WERI-Rb-1 (cell line): Measurements from ENCODE around the gene STATH.
"Not testable (repeated sequence)": the region's sequence is repeated elsewhere in the genome, so short reads cannot be mapped to it uniquely, and the experiment has no call there.

Experiments
- DNase-seq: peaks from one replicate; pipeline ENCODE4 v3.0.0-alpha.2; 2020
- H3K27ac ChIP-seq: fragments of 250-450 bp; sonication (Bioruptor Pico); 2 replicates; pipeline ENCODE4 v1.5.1; 2020; ENCODE audit warnings: mild to moderate bottlenecking, moderate library complexity
- H3K27me3 ChIP-seq: fragments of 250-450 bp; sonication (Bioruptor Pico); 2 replicates; pipeline ENCODE4 v1.5.1; 2021; ENCODE audit warnings: mild to moderate bottlenecking, low read depth, moderate library complexity; ENCODE audit not compliant: insufficient read depth, severe bottlenecking
- H3K36me3 ChIP-seq: fragments of 250-450 bp; sonication (Bioruptor Pico); 2 replicates; pipeline ENCODE4 v1.5.1; 2020; ENCODE audit warnings: mild to moderate bottlenecking, moderate library complexity
- H3K4me3 ChIP-seq: 2 replicates; pipeline ENCODE4 v1.5.1; 2011; ENCODE audit warnings: low read depth, mild to moderate bottlenecking, control low read depth, low read length
- H3K9me3 ChIP-seq: fragments of 250-450 bp; sonication (Bioruptor Pico); 2 replicates; pipeline ENCODE4 v1.5.1; 2021; ENCODE audit warnings: mild to moderate bottlenecking, moderate library complexity; ENCODE audit not compliant: severe bottlenecking
- CTCF ChIP-seq: IDR thresholded peaks from 2 replicates; pipeline ENCODE4 v1.5.1; 2011; ENCODE audit warnings: low read depth, mild to moderate bottlenecking, control low read depth, inconsistent platforms, low read length

The STATH gene

GRCh38 chr4:70000711-70001110 lies 4.9 kb downstream of the STATH start:
- no peak for TF ChIP-seq CTCF
- H3K9me3 ChIP-seq, result no peaks in the 10 kb centered on the region
- DNase-seq, result no peak
- no peak overlapping the region for H3K27ac ChIP-seq
- H3K27me3 ChIP-seq, result no peaks in the 10 kb centered on the region
- H3K36me3 ChIP-seq, result no peaks in the 10 kb centered on the region
- H3K4me3 ChIP-seq, result no peak overlapping the region

- no peak for TF ChIP-seq CTCF
Measured at GRCh38 chr4:70002507-70002906, 6.7 kb downstream of the STATH start.

GRCh38 chr4:70008771-70009170 lies 13.0 kb downstream of the STATH start:
- no peak for TF ChIP-seq CTCF
- H3K9me3 ChIP-seq, result no peaks in the 10 kb centered on the region
- no peaks in the 10 kb centered on the region for H3K27me3 ChIP-seq
- H3K36me3 ChIP-seq, result no peaks in the 10 kb centered on the region
- no peak overlapping the region for H3K27ac ChIP-seq
- no peak overlapping the region for H3K4me3 ChIP-seq
- DNase-seq, result no peak

More at GRCh38 chr4:70002507-70002906, 6.7 kb downstream of the STATH start:
- DNase-seq, result no peak
- no peak overlapping the region for H3K27ac ChIP-seq
- no peaks in the 10 kb centered on the region for H3K9me3 ChIP-seq
- H3K4me3 ChIP-seq, result no peak overlapping the region
- no peaks in the 10 kb centered on the region for H3K27me3 ChIP-seq
- H3K36me3 ChIP-seq, result no peaks in the 10 kb centered on the region

- DNase-seq, H3K27ac ChIP-seq, H3K27me3 ChIP-seq, H3K36me3 ChIP-seq, H3K4me3 ChIP-seq, H3K9me3 ChIP-seq: not testable (repeated sequence)
Measured at GRCh38 chr4:70019006-70019405, 23.2 kb downstream of the STATH start.

- H3K9me3 ChIP-seq, result no peaks in the 10 kb centered on the region
- no peak for TF ChIP-seq CTCF
- no peaks in the 10 kb centered on the region for H3K36me3 ChIP-seq
- no peak overlapping the region for H3K27ac ChIP-seq
- DNase-seq, result no peak
- H3K27me3 ChIP-seq, result no peaks in the 10 kb centered on the region
- H3K4me3 ChIP-seq, result no peak overlapping the region
Measured at GRCh38 chr4:70023218-70023617, 27.5 kb downstream of the STATH start.

GRCh38 chr4:70027011-70027410 lies 31.2 kb downstream of the STATH start:
- DNase-seq, result no peak
- no peak overlapping the region for H3K27ac ChIP-seq
- no peak for TF ChIP-seq CTCF
- H3K9me3 ChIP-seq, result no peaks in the 10 kb centered on the region
- H3K27me3 ChIP-seq, result no peaks in the 10 kb centered on the region
- H3K36me3 ChIP-seq, result no peaks in the 10 kb centered on the region
- no peak overlapping the region for H3K4me3 ChIP-seq

GRCh38 chr4:70028159-70028558 lies 32.4 kb downstream of the STATH start, which contains the start of gene HTN3:
Gene HTN3 (plus strand): TSS chr4:70028459. CDS start chr4:70030741, 2,282 bp downstream.
- H3K4me3 ChIP-seq, DNase-seq, H3K9me3 ChIP-seq, H3K27ac ChIP-seq, H3K27me3 ChIP-seq, H3K36me3 ChIP-seq: not testable (repeated sequence)

GRCh38 chr4:70037559-70037958 lies 41.8 kb downstream of the STATH start:
- H3K27ac ChIP-seq, H3K27me3 ChIP-seq, H3K36me3 ChIP-seq, H3K4me3 ChIP-seq, H3K9me3 ChIP-seq, DNase-seq: not testable (repeated sequence)

- not testable (repeated sequence) for DNase-seq, H3K4me3 ChIP-seq, H3K27me3 ChIP-seq, H3K36me3 ChIP-seq, H3K27ac ChIP-seq, H3K9me3 ChIP-seq
Measured at GRCh38 chr4:70039928-70040327, 44.2 kb downstream of the STATH start.
